ENCODE results near the gene CGB3. TPM values are rescaled to one million over a fixed set of nuclear protein-coding genes. Genes with fewer than 3 reads are reported as not detected.
"Not testable (repeated sequence)": the region's sequence is repeated elsewhere in the genome, so short reads cannot be mapped to it uniquely, and the experiment has no call there.

Gene CGB3
- total RNA-seq, 1 donor from 2014 or later, result not detected

DNA sequence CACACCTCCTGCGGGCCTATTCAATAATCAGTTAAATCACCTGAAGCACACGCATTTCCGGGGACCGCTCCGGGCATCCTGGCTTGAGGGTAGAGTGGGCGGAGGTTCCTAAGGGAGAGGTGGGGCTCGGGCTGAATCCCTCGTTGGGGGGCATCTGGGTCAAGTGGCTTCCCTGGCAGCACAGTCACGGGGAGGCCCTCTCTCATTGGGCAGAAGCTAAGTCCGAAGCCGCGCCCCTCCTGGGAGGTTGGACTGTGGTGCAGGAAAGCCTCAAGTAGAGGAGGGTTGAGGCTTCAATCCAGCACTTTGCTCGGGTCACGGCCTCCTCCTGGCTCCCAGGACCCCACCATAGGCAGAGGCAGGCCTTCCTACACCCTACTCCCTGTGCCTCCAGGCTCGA is 19.4 kb upstream of the CGB3 start, which contains the start of gene CGB5:
Gene CGB5 (plus strand): TSS at position 301 of the 400 bp plus-strand sequence. CDS start 362 bp downstream, outside the sequence.
- not testable (repeated sequence) for H3K27ac Mint-ChIP-seq; H3K4me3 Mint-ChIP-seq (ENCODE audit: low read depth); H3K36me3 Mint-ChIP-seq (ENCODE audit: insufficient read depth); H3K4me1 Mint-ChIP-seq (ENCODE audit: low read depth); DNase-seq (ENCODE audit: low spot score, unreplicated experiment); H3K9me3 Mint-ChIP-seq (ENCODE audit: low read depth)
- peaks cover 12% of the 10 kb centered on the region for H3K27me3 Mint-ChIP-seq

DNA sequence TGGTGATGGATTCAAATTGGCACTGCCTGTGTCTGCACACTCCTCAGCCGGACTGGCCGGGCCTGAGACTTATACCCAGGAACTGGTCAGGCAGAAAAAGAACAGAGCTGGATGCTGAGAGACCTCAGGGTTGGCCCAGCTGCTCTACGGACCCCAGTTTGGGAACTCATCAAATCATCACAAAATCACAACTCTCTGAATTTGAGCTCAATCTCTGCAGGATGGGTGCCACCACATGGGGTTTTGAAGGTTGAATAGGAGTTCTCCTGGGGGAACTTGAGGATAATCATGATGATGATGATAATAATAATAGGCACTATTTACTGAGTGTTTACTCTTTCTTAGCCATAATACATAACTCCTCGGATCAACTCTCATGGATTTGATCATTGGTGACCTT is 18.5 kb upstream of the CGB3 start:
- H3K9me3 Mint-ChIP-seq (ENCODE audit: low read depth); H3K4me1 Mint-ChIP-seq (ENCODE audit: low read depth); DNase-seq (ENCODE audit: low spot score, unreplicated experiment); H3K4me3 Mint-ChIP-seq (ENCODE audit: low read depth); H3K36me3 Mint-ChIP-seq (ENCODE audit: insufficient read depth); H3K27ac Mint-ChIP-seq: not testable (repeated sequence)
- H3K27me3 Mint-ChIP-seq, result peaks cover 16% of the 10 kb centered on the region

- TF ChIP-seq, protein P1, sequence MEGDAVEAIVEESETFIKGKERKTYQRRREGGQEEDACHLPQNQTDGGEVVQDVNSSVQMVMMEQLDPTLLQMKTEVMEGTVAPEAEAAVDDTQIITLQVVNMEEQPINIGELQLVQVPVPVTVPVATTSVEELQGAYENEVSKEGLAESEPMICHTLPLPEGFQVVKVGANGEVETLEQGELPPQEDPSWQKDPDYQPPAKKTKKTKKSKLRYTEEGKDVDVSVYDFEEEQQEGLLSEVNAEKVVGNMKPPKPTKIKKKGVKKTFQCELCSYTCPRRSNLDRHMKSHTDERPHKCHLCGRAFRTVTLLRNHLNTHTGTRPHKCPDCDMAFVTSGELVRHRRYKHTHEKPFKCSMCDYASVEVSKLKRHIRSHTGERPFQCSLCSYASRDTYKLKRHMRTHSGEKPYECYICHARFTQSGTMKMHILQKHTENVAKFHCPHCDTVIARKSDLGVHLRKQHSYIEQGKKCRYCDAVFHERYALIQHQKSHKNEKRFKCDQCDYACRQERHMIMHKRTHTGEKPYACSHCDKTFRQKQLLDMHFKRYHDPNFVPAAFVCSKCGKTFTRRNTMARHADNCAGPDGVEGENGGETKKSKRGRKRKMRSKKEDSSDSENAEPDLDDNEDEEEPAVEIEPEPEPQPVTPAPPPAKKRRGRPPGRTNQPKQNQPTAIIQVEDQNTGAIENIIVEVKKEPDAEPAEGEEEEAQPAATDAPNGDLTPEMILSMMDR (IDR thresholded peaks at IDR 0.05; ENCODE audit: unreplicated experiment), result no peak
- Mint-ChIP-seq H3K27me3 (peaks cover 16% of the 10 kb centered on the region), H3K4me1 (ENCODE audit: low read depth) (no peaks in the 10 kb centered on the region), H3K27ac (peak overlapping the region; percentile 39), H3K36me3 (ENCODE audit: insufficient read depth) (no peaks in the 10 kb centered on the region), H3K4me3 (ENCODE audit: low read depth) (no peak overlapping the region), H3K9me3 (ENCODE audit: low read depth) (no peaks in the 10 kb centered on the region)
- DNase-seq (ENCODE audit: low spot score, unreplicated experiment), result no peak
Observed at GRCh38 chr19:49042177-49042576, 18.0 kb upstream of the CGB3 start.

- H3K4me3 Mint-ChIP-seq (ENCODE audit: low read depth); H3K36me3 Mint-ChIP-seq (ENCODE audit: insufficient read depth); H3K4me1 Mint-ChIP-seq (ENCODE audit: low read depth); H3K9me3 Mint-ChIP-seq (ENCODE audit: low read depth); DNase-seq (ENCODE audit: low spot score, unreplicated experiment); H3K27ac Mint-ChIP-seq: not testable (repeated sequence)
- H3K27me3 Mint-ChIP-seq, result peaks cover 19% of the 10 kb centered on the region
Observed at GRCh38 chr19:49039736-49040135, 15.6 kb upstream of the CGB3 start.

GRCh38 chr19:49038557-49039276 is 14.6 kb upstream of the CGB3 start:
- not testable (repeated sequence) for H3K27ac Mint-ChIP-seq; H3K36me3 Mint-ChIP-seq (ENCODE audit: insufficient read depth); H3K4me1 Mint-ChIP-seq (ENCODE audit: low read depth); DNase-seq (ENCODE audit: low spot score, unreplicated experiment); H3K4me3 Mint-ChIP-seq (ENCODE audit: low read depth); H3K9me3 Mint-ChIP-seq (ENCODE audit: low read depth)
- peaks cover 19% of the 10 kb centered on the region for H3K27me3 Mint-ChIP-seq

DNA sequence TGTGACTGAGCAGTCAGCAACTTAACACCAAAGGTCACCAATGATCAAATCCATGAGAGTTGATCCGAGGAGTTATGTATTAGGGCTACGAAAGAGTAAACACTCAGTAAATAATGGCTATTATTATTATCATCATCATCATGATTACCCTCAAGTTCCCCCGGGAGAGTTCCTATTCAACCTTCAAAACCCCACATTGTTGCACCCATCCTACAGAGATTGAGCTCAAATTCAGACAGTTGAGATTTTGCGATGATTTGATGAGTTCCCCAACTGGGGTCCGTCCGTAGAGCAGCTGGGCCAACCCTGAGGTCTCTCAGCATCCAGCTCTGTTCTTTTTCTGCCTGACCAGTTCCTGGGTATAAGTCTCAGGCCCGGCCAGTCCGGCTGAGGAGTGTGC is 14.0 kb upstream of the CGB3 start:
- H3K27me3 Mint-ChIP-seq, result peaks cover 18% of the 10 kb centered on the region
- not testable (repeated sequence) for H3K9me3 Mint-ChIP-seq (ENCODE audit: low read depth); H3K4me1 Mint-ChIP-seq (ENCODE audit: low read depth); H3K27ac Mint-ChIP-seq; DNase-seq (ENCODE audit: low spot score, unreplicated experiment); H3K4me3 Mint-ChIP-seq (ENCODE audit: low read depth); H3K36me3 Mint-ChIP-seq (ENCODE audit: insufficient read depth)

- TF ChIP-seq, protein P1 (IDR thresholded peaks at IDR 0.05; ENCODE audit: unreplicated experiment), result peak; percentile 35
- not testable (repeated sequence) for H3K9me3 Mint-ChIP-seq (ENCODE audit: low read depth); DNase-seq (ENCODE audit: low spot score, unreplicated experiment); H3K27ac Mint-ChIP-seq; H3K4me1 Mint-ChIP-seq (ENCODE audit: low read depth); H3K36me3 Mint-ChIP-seq (ENCODE audit: insufficient read depth); H3K4me3 Mint-ChIP-seq (ENCODE audit: low read depth)
- peaks cover 13% of the 10 kb centered on the region for H3K27me3 Mint-ChIP-seq
Observed at GRCh38 chr19:49036815-49037214, 12.7 kb upstream of the CGB3 start, which contains the start of gene CGB1. Gene CGB1, minus strand, starts transcription at chr19:49036895. Its CDS starts 184 bp downstream, at chr19:49036711.
